ENCODE data around the gene SCUBE3. TPM values are rescaled to one million over a fixed set of nuclear protein-coding genes. Genes with fewer than 3 reads are reported as not detected.
A peak's percentile ranks its signal among the peaks of the same experiment; 100 is the strongest.

Gene SCUBE3
- polyA plus RNA-seq, 1 donor from 2014 or later = 7.3 TPM

GRCh38 chr6:35178012-35178411 is 35.7 kb upstream of the SCUBE3 start:
- Histone ChIP-seq H3K4me2 (ENCODE audit: low read length) (no peak overlapping the region), H4K20me1 (ENCODE audit: insufficient read depth) (no peaks in the 10 kb centered on the region), H3K79me2 (replicated peaks; ENCODE audit: insufficient read depth, low read length) (no peaks in the 10 kb centered on the region), H3K9ac (ENCODE audit: low read length) (no peak overlapping the region), H2AFZ (ENCODE audit: low read depth, low read length) (no peak overlapping the region), H3K36me3 (ENCODE audit: insufficient read depth, low read length) (no peaks in the 10 kb centered on the region), H3K27ac (ENCODE audit: low read length) (peak overlapping the region; percentile 27), H3K9me2 (ENCODE audit: insufficient read depth, low read length) (no peaks in the 10 kb centered on the region), H3F3A (ENCODE audit: insufficient read depth, low read length, poor library complexity, severe bottlenecking) (no peaks in the 10 kb centered on the region), H3K27me3 (ENCODE audit: insufficient read depth, low read depth, low read length) (no peaks in the 10 kb centered on the region), H3K4me3 (ENCODE audit: low read length) (no peak overlapping the region), H3K9me3 (ENCODE audit: low read length) (no peaks in the 10 kb centered on the region)
- TF ChIP-seq MXI1 (conservative IDR thresholded peaks at IDR 0.05; ENCODE audit: poor library complexity, severe bottlenecking) (no peak), REST (IDR thresholded peaks at IDR 0.05; ENCODE audit: borderline replicate concordance) (no peak), EP300 (conservative IDR thresholded peaks at IDR 0.05; ENCODE audit: poor library complexity, severe bottlenecking) (no peak), SMC3 (conservative IDR thresholded peaks at IDR 0.05; ENCODE audit: poor library complexity) (no peak), RAD21 (conservative IDR thresholded peaks at IDR 0.05) (no peak), CTCF (IDR thresholded peaks at IDR 0.05; ENCODE audit: poor library complexity, severe bottlenecking) (no peak), EZH2 (IDR thresholded peaks at IDR 0.05; ENCODE audit: borderline replicate concordance, insufficient read depth, low read length, poor library complexity, severe bottlenecking) (no peak)

GRCh38 chr6:35178932-35179832 is 34.6 kb upstream of the SCUBE3 start:
- no peaks in the 10 kb centered on the region for H3K9me2 ChIP-seq (ENCODE audit: insufficient read depth, low read length)
- H3K9me3 ChIP-seq (ENCODE audit: low read length) = no peaks in the 10 kb centered on the region
- no peak overlapping the region for H3K9ac ChIP-seq (ENCODE audit: low read length)
- H2AFZ ChIP-seq (ENCODE audit: low read depth, low read length) = no peak overlapping the region
- H3K36me3 ChIP-seq (ENCODE audit: insufficient read depth, low read length) = no peaks in the 10 kb centered on the region
- H3K4me3 ChIP-seq (ENCODE audit: low read length) = peak overlapping the region; percentile 6
- H3K4me2 ChIP-seq (ENCODE audit: low read length) = no peak overlapping the region
- no peaks in the 10 kb centered on the region for H3F3A ChIP-seq (ENCODE audit: insufficient read depth, low read length, poor library complexity, severe bottlenecking)
- H4K20me1 ChIP-seq (ENCODE audit: insufficient read depth) = no peaks in the 10 kb centered on the region
- peak overlapping the region; percentile 27 for H3K27ac ChIP-seq (ENCODE audit: low read length)
- H3K79me2 ChIP-seq (replicated peaks; ENCODE audit: insufficient read depth, low read length) = no peaks in the 10 kb centered on the region
- TF ChIP-seq REST (IDR thresholded peaks at IDR 0.05; ENCODE audit: borderline replicate concordance) (no peak), EZH2 (IDR thresholded peaks at IDR 0.05; ENCODE audit: borderline replicate concordance, insufficient read depth, low read length, poor library complexity, severe bottlenecking) (no peak), SMC3 (conservative IDR thresholded peaks at IDR 0.05; ENCODE audit: poor library complexity) (no peak), EP300 (conservative IDR thresholded peaks at IDR 0.05; ENCODE audit: poor library complexity, severe bottlenecking) (no peak), MXI1 (conservative IDR thresholded peaks at IDR 0.05; ENCODE audit: poor library complexity, severe bottlenecking) (no peak), TAF1 (IDR thresholded peaks at IDR 0.05; ENCODE audit: low read depth) (no peak), CTCF (IDR thresholded peaks at IDR 0.05; ENCODE audit: poor library complexity, severe bottlenecking) (no peak)
- H3K27me3 ChIP-seq (ENCODE audit: insufficient read depth, low read depth, low read length) = no peaks in the 10 kb centered on the region
